ENCODE results near the gene IPO8. TPM values are rescaled to one million over a fixed set of nuclear protein-coding genes. Genes with fewer than 3 reads are reported as not detected.
"Not testable (repeated sequence)": the region's sequence is repeated elsewhere in the genome, so short reads cannot be mapped to it uniquely, and the experiment has no call there.

IPO8 gene
- total RNA-seq, 3 donors from 2014 or later = 26.7 to 47.4 (median 43.3) TPM

DNA sequence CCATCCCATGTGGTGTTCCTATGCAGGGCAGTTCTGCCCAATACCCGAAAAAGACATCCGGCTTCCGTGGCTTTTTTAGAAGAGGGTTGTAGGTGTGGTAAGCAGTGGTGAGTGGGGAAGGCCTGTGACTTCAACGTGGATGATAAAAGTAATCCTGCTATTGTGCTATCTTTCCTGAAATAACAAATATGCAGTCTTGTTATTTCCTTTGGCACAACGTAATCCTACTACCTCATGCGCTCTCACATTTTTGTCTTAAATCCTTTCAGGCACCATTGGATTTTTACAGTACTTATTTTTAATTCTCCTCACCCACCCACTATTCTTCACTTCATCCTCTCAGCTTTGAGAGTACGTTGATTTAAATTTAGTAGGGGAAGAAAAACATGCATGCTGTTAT, 96.8 kb downstream of the IPO8 start:
- no peaks in the 10 kb centered on the region for H3K4me1 ChIP-seq
- H3K4me3 ChIP-seq = no peak overlapping the region
- intact Hi-C loops (cut with DNase I; ENCODE audit: low total_unique reads) = no loop called here
- TF ChIP-seq POLR2A (IDR thresholded peaks at IDR 0.05) = no peak
- TF ChIP-seq POLR2AphosphoS5 (IDR thresholded peaks at IDR 0.05) = no peak
- TF ChIP-seq CTCF (IDR thresholded peaks at IDR 0.05) = no peak
- DNase-seq (ENCODE audit: low spot score in 2 of 2) = no peak
- peaks cover 0 to 28% of the 10 kb centered on the region in 2 donors for H3K9me3 ChIP-seq
- H3K27me3 ChIP-seq = no peaks in the 10 kb centered on the region
- no peaks in the 10 kb centered on the region for H3K36me3 ChIP-seq
- H3K27ac ChIP-seq = no peak overlapping the region

- no peak overlapping the region for H3K27ac ChIP-seq
- no peaks in the 10 kb centered on the region for H3K36me3 ChIP-seq
- peaks cover 0 to 9% of the 10 kb centered on the region in 2 donors for H3K9me3 ChIP-seq
- no peak for DNase-seq (ENCODE audit: low spot score in 2 of 2)
- no peaks in the 10 kb centered on the region for H3K27me3 ChIP-seq
- intact Hi-C loops (cut with DNase I; ENCODE audit: low total_unique reads) = no loop called here
- H3K4me1 ChIP-seq = no peaks in the 10 kb centered on the region
- TF ChIP-seq POLR2AphosphoS5 (IDR thresholded peaks at IDR 0.05) (no peak), CTCF (IDR thresholded peaks at IDR 0.05) (no peak), POLR2A (IDR thresholded peaks at IDR 0.05) (no peak)
- no peak overlapping the region for H3K4me3 ChIP-seq
These were observed 99.9 kb downstream of the IPO8 start for GRCh38 chr12:30595742-30596141.

GRCh38 chr12:30594509-30594908, 101.2 kb downstream of the IPO8 start:
- H3K9me3 ChIP-seq = peaks cover 0 to 9% of the 10 kb centered on the region in 2 donors
- H3K27me3 ChIP-seq = no peaks in the 10 kb centered on the region
- no peak overlapping the region for H3K4me3 ChIP-seq
- TF ChIP-seq POLR2AphosphoS5 (IDR thresholded peaks at IDR 0.05) = no peak
- no peak for TF ChIP-seq POLR2A (IDR thresholded peaks at IDR 0.05)
- no peak for TF ChIP-seq CTCF (IDR thresholded peaks at IDR 0.05)
- DNase-seq (ENCODE audit: low spot score in 2 of 2) = no peak
- H3K4me1 ChIP-seq = no peaks in the 10 kb centered on the region
- intact Hi-C loops (cut with DNase I; ENCODE audit: low total_unique reads) = no loop called here
- H3K27ac ChIP-seq = no peak overlapping the region
- no peaks in the 10 kb centered on the region for H3K36me3 ChIP-seq

- H3K27ac ChIP-seq; intact Hi-C loops (cut with DNase I; ENCODE audit: low total_unique reads): not testable (repeated sequence)
These were observed 107.1 kb downstream of the IPO8 start for GRCh38 chr12:30588572-30588971.

DNA sequence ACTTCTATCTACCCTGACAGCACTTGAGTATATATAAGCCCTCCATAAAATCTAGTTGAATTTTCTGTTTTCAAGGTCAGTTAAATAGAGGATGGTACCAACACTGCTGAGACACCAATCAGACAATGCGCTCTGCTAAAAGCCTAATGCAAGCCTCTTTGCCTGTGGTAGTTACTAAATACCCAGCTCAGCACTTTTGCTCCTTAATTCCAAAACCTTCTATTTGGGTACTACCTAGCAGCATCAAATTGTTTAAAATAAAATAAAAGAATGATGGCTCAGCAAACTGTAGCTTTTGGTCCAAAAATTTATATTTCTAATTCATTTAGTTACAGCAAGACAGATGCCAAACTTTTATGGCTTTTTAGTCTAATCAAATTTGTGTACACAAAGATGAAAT, 107.9 kb downstream of the IPO8 start:
- TF ChIP-seq POLR2AphosphoS5 (IDR thresholded peaks at IDR 0.05) (no peak), CTCF (IDR thresholded peaks at IDR 0.05) (no peak), POLR2A (IDR thresholded peaks at IDR 0.05) (no peak)
- H3K27me3 ChIP-seq = no peaks in the 10 kb centered on the region
- no peaks in the 10 kb centered on the region for H3K4me1 ChIP-seq
- H3K27ac ChIP-seq = no peak overlapping the region
- H3K4me3 ChIP-seq = no peak overlapping the region
- H3K9me3 ChIP-seq = no peaks in the 10 kb centered on the region
- intact Hi-C loops (cut with DNase I; ENCODE audit: low total_unique reads) = no loop called here
- DNase-seq (ENCODE audit: low spot score in 2 of 2) = no peak
- no peaks in the 10 kb centered on the region for H3K36me3 ChIP-seq

More at GRCh38 chr12:30588572-30588971, 107.1 kb downstream of the IPO8 start:
- not testable (repeated sequence) for H3K36me3 ChIP-seq; H3K27me3 ChIP-seq; H3K9me3 ChIP-seq; DNase-seq (ENCODE audit: low spot score in 2 of 2); H3K4me3 ChIP-seq; H3K4me1 ChIP-seq

GRCh38 chr12:30585877-30586276, 109.8 kb downstream of the IPO8 start:
- Histone ChIP-seq H3K4me3 (no peak overlapping the region), H3K36me3 (no peaks in the 10 kb centered on the region), H3K27ac (no peak overlapping the region), H3K9me3 (no peaks in the 10 kb centered on the region), H3K4me1 (no peaks in the 10 kb centered on the region), H3K27me3 (no peaks in the 10 kb centered on the region)
- TF ChIP-seq POLR2AphosphoS5 (IDR thresholded peaks at IDR 0.05) = no peak
- no peak for TF ChIP-seq POLR2A (IDR thresholded peaks at IDR 0.05)
- no peak for TF ChIP-seq CTCF (IDR thresholded peaks at IDR 0.05)
- DNase-seq (ENCODE audit: low spot score in 2 of 2) = no peak
- intact Hi-C loops (cut with DNase I; ENCODE audit: low total_unique reads) = no loop called here

Measured in breast epithelium (tissue), 4 donors.